ENCODE results near the gene POM121.
"Not testable (repeated sequence)": the region's sequence is repeated elsewhere in the genome, so short reads cannot be mapped to it uniquely, and the experiment has no call there.

POM121 gene

DNA sequence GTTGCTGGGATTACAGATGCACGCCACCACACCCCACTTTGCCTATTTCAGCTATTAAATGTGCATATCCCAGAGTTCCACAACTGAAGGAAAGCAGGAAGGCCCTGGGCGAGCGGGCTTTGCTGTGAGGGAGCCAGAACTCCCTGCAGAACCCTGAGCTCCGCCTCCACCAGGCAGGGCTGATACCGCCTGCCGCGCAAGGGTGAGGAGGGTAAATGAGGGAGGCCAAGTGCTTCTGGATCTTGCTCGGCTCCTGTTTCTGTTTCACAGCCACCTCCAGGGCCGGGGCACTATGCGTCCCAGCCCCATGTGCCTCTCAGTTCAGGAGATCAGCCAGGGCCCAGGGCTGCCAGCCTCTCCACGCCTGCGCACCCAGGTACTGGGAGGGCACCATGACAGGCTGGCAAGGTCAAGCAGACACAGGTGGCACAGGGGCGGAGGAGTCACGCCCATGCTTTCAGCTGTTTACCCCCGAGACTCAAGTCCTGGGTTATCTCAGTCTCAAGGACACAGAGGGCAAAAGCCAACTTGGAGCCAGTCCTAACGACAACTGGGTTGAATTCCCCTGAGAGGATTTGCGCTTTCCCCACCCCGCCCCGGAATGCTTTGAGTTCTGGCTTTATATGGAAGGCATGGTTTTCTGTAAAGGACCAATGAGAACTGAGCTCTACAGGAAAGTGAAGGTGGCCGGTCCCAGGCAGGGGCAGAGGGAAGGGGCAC lies 35.9 kb downstream of the POM121 start:
- not testable (repeated sequence) for FAIRE-seq; DNase-seq (ENCODE audit: insufficient read length, low spot score)

- not testable (repeated sequence) for DNase-seq (ENCODE audit: insufficient read length, low spot score); FAIRE-seq
Observed at GRCh38 chr7:72961346-72961650, 36.4 kb downstream of the POM121 start.

GRCh38 chr7:72963056-72963455 lies 38.2 kb downstream of the POM121 start:
- not testable (repeated sequence) for FAIRE-seq; DNase-seq (ENCODE audit: insufficient read length, low spot score)

GRCh38 chr7:72965186-72965975 lies 40.5 kb downstream of the POM121 start:
- FAIRE-seq; DNase-seq (ENCODE audit: insufficient read length, low spot score): not testable (repeated sequence)

- not testable (repeated sequence) for DNase-seq (ENCODE audit: insufficient read length, low spot score); FAIRE-seq
Observed at GRCh38 chr7:72966892-72967291, 42.0 kb downstream of the POM121 start.

DNA sequence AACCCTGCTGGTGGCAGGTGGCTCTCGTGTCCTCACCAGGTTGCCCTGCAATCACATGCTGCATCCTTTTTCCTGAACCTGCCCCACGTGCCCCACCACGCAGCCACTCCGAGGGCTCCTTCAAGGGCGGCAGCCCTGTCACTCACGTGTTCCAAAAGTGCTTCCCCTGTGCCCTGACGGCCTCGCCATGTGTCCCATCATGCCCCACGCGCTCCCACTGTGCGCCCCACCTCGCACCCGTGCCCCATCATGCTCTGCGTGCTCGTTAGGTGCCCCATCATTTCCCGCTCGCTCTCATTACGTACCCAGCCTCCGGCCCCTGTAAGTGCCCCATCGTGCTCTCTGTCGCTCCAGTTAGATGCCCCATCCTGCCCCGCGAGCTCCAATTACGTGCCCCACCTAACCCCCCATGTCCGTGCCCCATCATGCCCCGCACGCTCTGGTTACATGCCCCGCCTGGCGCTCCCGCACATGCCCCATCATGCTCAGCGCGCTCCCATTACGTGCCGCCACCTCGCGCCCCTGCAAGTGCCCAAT lies 44.2 kb downstream of the POM121 start, which contains the start of gene TRIM74:
Gene TRIM74, minus strand, starts transcription at position 487 of the 537 bp plus-strand sequence. CDS start 3,309 bp downstream, outside the sequence.
- not testable (repeated sequence) for FAIRE-seq; DNase-seq (ENCODE audit: insufficient read length, low spot score)

- not testable (repeated sequence) for FAIRE-seq; DNase-seq (ENCODE audit: insufficient read length, low spot score)
Observed at GRCh38 chr7:72969688-72970087, 44.8 kb downstream of the POM121 start.

DNA sequence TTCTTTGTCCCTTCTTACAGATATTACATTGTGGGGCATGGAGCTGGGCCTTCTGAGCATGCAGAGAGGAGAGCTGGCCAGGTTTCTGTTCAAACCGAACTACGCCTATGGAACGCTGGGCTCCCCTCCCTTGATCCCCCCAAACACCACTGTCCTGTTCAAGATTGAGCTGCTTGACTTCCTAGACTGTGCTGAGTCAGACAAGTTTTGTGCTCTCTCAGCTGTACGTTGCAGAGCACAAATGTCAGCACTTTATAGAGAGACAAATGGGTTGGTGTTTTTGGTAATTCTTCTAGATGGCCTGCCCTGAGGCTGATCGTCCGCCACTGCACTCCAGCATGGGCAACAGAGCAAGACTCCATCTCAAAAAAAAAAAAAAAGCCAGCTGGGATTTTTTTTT lies 46.6 kb downstream of the POM121 start:
- not testable (repeated sequence) for FAIRE-seq; DNase-seq (ENCODE audit: insufficient read length, low spot score)

DNA sequence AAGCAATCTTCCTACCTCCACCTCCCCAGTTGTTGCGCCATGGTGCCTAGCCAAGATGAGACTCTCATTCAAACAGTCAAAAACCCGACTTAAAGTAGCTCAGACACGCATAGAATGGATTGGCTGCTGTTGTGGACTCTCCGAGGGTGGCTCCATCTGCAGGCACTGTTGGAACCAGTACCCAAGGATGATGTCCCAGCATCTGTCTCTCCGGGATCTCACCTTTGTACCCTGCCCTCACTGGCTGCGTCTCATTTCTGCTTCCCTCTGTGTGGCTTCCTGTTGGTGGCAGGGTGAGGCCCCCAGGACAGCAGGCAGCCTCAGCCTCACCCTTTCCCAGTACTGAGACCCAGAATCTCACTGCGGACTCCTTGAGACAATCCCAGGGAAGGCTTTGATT lies 49.9 kb downstream of the POM121 start:
- not testable (repeated sequence) for DNase-seq (ENCODE audit: insufficient read length, low spot score); FAIRE-seq

- not testable (repeated sequence) for DNase-seq (ENCODE audit: insufficient read length, low spot score); FAIRE-seq
Observed at GRCh38 chr7:72975656-72976286, 50.9 kb downstream of the POM121 start.

DNA sequence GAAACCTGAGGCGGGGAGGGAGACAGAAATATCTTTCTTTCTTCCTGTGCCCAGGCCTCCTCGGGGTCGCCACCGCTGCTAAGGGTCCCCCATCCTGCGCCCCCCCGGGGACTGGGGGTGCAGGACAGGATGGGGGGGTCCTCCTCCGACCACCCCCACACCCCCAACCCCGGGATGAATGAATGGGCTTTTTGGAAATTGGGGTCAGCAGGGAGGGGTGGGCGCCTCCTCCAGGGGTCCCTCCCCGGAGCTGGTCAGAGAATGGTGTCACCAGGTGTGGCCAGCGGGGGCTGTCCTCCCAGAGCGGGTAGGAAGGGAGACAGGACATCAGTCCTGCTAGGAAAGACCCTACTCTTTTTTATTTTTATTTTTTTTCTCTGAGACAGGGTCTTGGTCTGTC lies 51.5 kb downstream of the POM121 start:
- not testable (repeated sequence) for DNase-seq (ENCODE audit: insufficient read length, low spot score); FAIRE-seq

DNA sequence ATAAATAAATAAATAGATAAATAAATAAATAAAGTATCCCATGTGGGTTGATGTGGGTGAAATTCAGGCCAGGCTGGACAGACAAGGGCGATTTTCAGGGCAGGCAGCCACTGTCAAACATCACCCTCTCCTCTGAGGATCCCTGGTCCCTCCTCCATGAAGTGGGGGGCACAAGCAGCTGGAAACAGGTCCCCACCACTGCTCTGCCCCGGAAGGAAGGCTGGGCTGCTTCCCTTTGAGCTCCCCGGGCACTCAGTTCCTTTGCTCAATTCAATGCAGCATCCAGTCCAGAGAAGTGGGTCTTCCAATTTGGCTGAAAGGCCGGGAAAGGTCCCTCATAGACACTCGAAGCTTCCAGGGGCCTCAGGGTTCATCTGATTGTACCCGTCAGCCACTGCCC lies 55.5 kb downstream of the POM121 start:
- DNase-seq (ENCODE audit: insufficient read length, low spot score); FAIRE-seq: not testable (repeated sequence)

GRCh38 chr7:72982084-72982483 lies 57.2 kb downstream of the POM121 start:
- not testable (repeated sequence) for DNase-seq (ENCODE audit: insufficient read length, low spot score); FAIRE-seq

DNA sequence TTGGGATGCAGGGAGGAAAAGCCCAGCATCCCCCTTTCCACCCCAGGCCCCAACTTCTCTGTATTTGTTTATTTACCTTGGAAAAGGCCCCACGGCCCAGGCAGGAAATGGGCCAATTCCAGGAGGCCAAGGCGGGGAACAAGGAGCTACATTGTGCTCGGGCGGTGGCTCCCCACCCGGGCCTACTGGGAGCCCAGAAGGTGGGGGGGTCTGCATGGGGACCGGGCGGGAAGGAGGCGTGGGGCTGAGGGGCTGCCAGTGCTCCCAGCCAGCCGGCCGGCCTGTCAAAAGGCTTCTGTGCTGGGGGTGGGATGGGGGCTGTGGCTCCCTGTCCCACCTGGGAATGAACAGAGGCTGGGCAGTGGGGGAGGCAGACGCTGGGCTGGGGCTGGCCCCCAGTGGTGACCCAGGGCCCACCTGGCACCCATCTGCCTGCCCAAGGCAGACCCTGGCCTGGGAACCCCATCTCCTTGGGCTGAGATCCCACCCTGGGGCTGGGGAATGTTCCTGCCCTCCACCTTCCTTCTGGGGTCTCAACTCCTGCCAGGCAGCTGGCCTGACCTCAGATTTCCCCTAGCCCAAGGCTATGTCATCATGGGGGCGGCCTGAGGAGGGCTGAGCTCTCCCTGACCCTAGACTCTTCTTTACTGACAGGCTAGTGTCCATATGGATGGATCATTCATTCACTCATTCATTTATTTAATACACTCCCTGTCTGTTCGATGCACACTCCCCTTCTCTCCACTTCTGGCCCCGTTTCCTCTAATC lies 65.4 kb downstream of the POM121 start:
- not testable (repeated sequence) for DNase-seq (ENCODE audit: insufficient read length, low spot score); FAIRE-seq

DNA sequence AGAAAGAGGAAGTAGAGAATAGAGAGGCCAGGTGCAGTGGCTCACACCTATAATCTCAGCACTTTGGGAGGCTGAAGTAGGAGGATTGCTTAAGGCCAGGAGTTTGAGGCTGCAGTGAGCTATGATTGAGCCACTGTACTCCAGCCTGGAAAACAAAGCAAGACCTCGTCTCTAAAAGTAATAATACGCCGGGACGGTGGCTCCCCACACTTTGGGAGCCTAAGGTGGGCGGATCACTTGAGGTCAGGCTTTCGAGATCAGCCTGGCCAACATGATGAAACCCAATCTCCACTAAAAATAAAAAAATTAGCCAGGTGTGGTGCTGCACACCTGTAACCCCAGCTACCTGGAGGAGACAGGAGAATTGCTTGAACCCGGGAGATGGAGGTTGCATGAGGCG lies 70.6 kb downstream of the POM121 start:
- DNase-seq (ENCODE audit: insufficient read length, low spot score); FAIRE-seq: not testable (repeated sequence)

GRCh38 chr7:72997447-72997846 lies 72.6 kb downstream of the POM121 start:
- not testable (repeated sequence) for DNase-seq (ENCODE audit: insufficient read length, low spot score); FAIRE-seq

DNA sequence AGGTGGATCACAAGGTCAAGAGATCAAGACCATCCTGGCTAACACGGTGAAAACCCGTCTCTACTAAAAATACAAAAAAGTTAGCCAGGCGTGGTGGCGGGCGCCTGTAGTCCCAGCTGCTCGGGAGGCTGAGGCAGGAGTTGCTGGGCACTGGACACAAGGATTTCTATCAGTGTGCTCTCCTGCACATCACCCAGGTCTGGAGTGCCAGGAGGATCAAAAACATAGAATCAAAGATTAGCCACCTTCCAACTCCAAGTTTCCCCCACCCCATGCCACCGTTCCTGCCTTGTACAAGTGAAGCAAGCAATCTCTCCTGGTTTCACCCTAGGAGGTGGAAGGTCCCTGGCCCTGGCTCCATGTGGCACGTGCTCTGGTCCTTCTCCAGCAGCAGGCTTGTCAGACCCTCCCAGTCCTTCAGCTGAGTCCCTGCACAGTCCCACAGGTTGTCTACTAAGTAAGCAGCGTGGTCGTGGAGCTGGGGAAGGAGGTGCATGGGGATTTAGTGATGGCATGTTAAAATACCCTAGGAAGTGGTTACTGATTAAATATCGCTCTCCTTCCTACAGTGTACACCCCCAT lies 73.1 kb downstream of the POM121 start:
- not testable (repeated sequence) for DNase-seq (ENCODE audit: insufficient read length, low spot score); FAIRE-seq

All from D721Med (cell line).